Motor neuron (in vitro differentiated cells): ENCODE results near the gene EEF1AKMT4. TPM values are rescaled to one million over a fixed set of nuclear protein-coding genes. Genes with fewer than 3 reads are reported as not detected.
"Not testable (repeated sequence)": the region's sequence is repeated elsewhere in the genome, so short reads cannot be mapped to it uniquely, and the experiment has no call there.

Experiments
- ATAC-seq, 8 experiments: fragments of 200-7000 bp; cut with Tn5 transposase; replicated peaks in 6 of 8; 2 replicates each; pipeline ENCODE4 v1.8.0; 2021; ENCODE audit warnings: mild to moderate bottlenecking in 8 of 8, moderate library complexity in 8 of 8
- H3K27ac ChIP-seq, 2 donors: fragments of 250-450 bp; sonication (Bioruptor Pico); 2 replicates each; pipeline ENCODE4 v1.9.0; 2021; ENCODE audit warnings: antibody characterized with exemption in 2 of 2, mild to moderate bottlenecking in 2 of 2, moderate library complexity in 1 of 2
- H3K4me1 ChIP-seq, 2 donors: fragments of 250-450 bp; sonication (Bioruptor Pico); replicated peaks in 1 of 2; 2 replicates each; pipeline ENCODE4 v1.6.1; 2021; ENCODE audit warnings: antibody characterized with exemption in 2 of 2, mild to moderate bottlenecking in 2 of 2, moderate library complexity in 1 of 2
- H3K4me3 ChIP-seq, 5 donors: fragments of 250-450 bp; sonication (Bioruptor Pico); 2 replicates each; pipeline ENCODE4 v1.9.0; 2021; ENCODE audit warnings: antibody characterized with exemption in 5 of 5, mild to moderate bottlenecking in 5 of 5, moderate library complexity in 4 of 5
- WGBS, 10 experiments: fragments of 450-650 bp; shearing (Covaris generic); methylation state at CpG; one replicate each; pipeline ENCODE4 v1.0.0; 2022; 5-methylcytosine and 5-hydroxymethylcytosine counted together
- in situ Hi-C, 9 experiments: fragments of 400-800 bp; cut with MboI; loops; one replicate each; pipeline ENCODE4 v1.15.0; 2021; ENCODE audit warnings: low sequenced_read_pairs in 9 of 9, low pct_unique_long_range_greater_than_20kb in 2 of 9; ENCODE audit not compliant: unreplicated experiment in 9 of 9
- total RNA-seq, 8 experiments: library from RNA; unstranded; fragments of 300-600 nt; gene quantifications; 2 replicates each; pipeline versions ENCODE4 v1.2.3 to v1.2.4, GENCODE V29; 2022

EEF1AKMT4 gene
- total RNA-seq, 8 experiments from 2014 or later = 4.6 to 15.0 (median 8.0) TPM

- in situ Hi-C loops = loop anchor here in 4 of 9 experiments (25.0 kb wide), 2 partner anchors 347 to 372 kb away; partner anchors contain the start of gene PARL (in 3 of the 4)
- Histone ChIP-seq H3K4me1 (peaks cover 3 to 11% of the 10 kb centered on the region in 2 donors), H3K4me3 (peak overlapping the region in 3 of 5 donors; percentile 87 to 93 (median 87)), H3K27ac (no peak overlapping the region)
- ATAC-seq = no peak
- WGBS, 10 experiments = 35 to 100% (median 93%) methylated on average over 1 to 3 of the region's 5 CpGs; no CpG with 5 or more reads in 3 of the 10 experiments
Observed at GRCh38 chr3:184258926-184259325, 9.5 kb downstream of the EEF1AKMT4 start.

GRCh38 chr3:184259396-184259877 lies 10.0 kb downstream of the EEF1AKMT4 start:
- WGBS, 10 experiments = 0 to 80% (median 42%) methylated on average over 2 to 8 of the region's 28 CpGs; no CpG with 5 or more reads in 4 of the 10 experiments
- ATAC-seq = peak in 1 of 8 experiments; percentile 0
- Histone ChIP-seq H3K27ac (no peak overlapping the region), H3K4me3 (peak overlapping the region; percentile 54 to 93 (median 87)), H3K4me1 (peaks cover 3 to 11% of the 10 kb centered on the region in 2 donors)
- in situ Hi-C loops = loop anchor here in 4 of 9 experiments (25.0 kb wide), 2 partner anchors 347 to 372 kb away; partner anchors contain the start of gene PARL (in 3 of the 4)

- ATAC-seq = peak; percentile 1 to 42 (median 8)
- H3K27ac ChIP-seq = no peak overlapping the region
- H3K4me3 ChIP-seq = peak overlapping the region; percentile 54 to 93 (median 87)
- H3K4me1 ChIP-seq = peaks cover 3 to 11% of the 10 kb centered on the region in 2 donors
- 0 to 10% (median 5%) methylated on average over 2 to 4 of the region's 91 CpGs; no CpG with 5 or more reads in 6 of the 10 experiments for WGBS, 10 experiments
- in situ Hi-C loops = loop anchor here in 4 of 9 experiments (25.0 kb wide), 2 partner anchors 348 to 373 kb away; partner anchors contain the start of gene PARL (in 3 of the 4)
Observed at GRCh38 chr3:184259878-184260723, 10.6 kb downstream of the EEF1AKMT4 start.

GRCh38 chr3:184260724-184261269 lies 11.3 kb downstream of the EEF1AKMT4 start:
- Histone ChIP-seq H3K4me1 (peaks cover 3 to 11% of the 10 kb centered on the region in 2 donors), H3K27ac (peak overlapping the region; percentile 70 to 72), H3K4me3 (peak overlapping the region; percentile 54 to 93 (median 87))
- ATAC-seq = peak in 5 of 8 experiments; percentile 1 to 7 (median 6)
- 0 to 4% (median 0%) methylated on average over 1 to 5 of the region's 49 CpGs; no CpG with 5 or more reads in 7 of the 10 experiments for WGBS, 10 experiments
- in situ Hi-C loops = loop anchor here in 4 of 9 experiments (25.0 kb wide), 2 partner anchors 348 to 373 kb away; partner anchors contain the start of gene PARL (in 3 of the 4)

GRCh38 chr3:184261270-184261853 lies 11.9 kb downstream of the EEF1AKMT4 start, which contains the start of gene CAMK2N2:
TSS of gene CAMK2N2 (minus strand) at chr3:184261553. CDS start at chr3:184261285, 268 bp downstream.
- peak within 1 kb of the TSS; percentile 70 to 72 for H3K27ac ChIP-seq
- H3K4me3 ChIP-seq = peak within 1 kb of the TSS; percentile 54 to 93 (median 87)
- ATAC-seq = peak; percentile 77 to 89 (median 81)
- peaks cover 3 to 11% of the 10 kb centered on the region in 2 donors for H3K4me1 ChIP-seq
- no CpG with 5 or more reads among the region's 67 CpGs for WGBS, 10 experiments
- in situ Hi-C loops = loop anchor here in 4 of 9 experiments (25.0 kb wide), 2 partner anchors 349 to 374 kb away; partner anchors contain the start of gene PARL (in 3 of the 4)

GRCh38 chr3:184261854-184262763 lies 12.6 kb downstream of the EEF1AKMT4 start:
- in situ Hi-C loops = loop anchor here in 4 of 9 experiments (25.0 kb wide), 2 partner anchors 350 to 375 kb away; partner anchors contain the start of gene PARL (in 3 of the 4)
- Histone ChIP-seq H3K27ac (peak overlapping the region in 1 of 2 donors; percentile 4), H3K4me3 (peak overlapping the region; percentile 54 to 93 (median 87)), H3K4me1 (peaks cover 3 to 11% of the 10 kb centered on the region in 2 donors)
- ATAC-seq = peak; percentile 28 to 54 (median 44)
- WGBS, 10 experiments = 0 to 17% (median 2%) methylated on average over 1 to 5 of the region's 66 CpGs; no CpG with 5 or more reads in 4 of the 10 experiments

GRCh38 chr3:184262764-184263179 lies 13.3 kb downstream of the EEF1AKMT4 start:
- WGBS, 10 experiments = 0 to 42% (median 25%) methylated on average over 1 to 13 of the region's 15 CpGs; no CpG with 5 or more reads in 3 of the 10 experiments
- H3K4me3 ChIP-seq = peak overlapping the region; percentile 54 to 93 (median 87)
- H3K4me1 ChIP-seq = peaks cover 3 to 11% of the 10 kb centered on the region in 2 donors
- ATAC-seq = no peak
- H3K27ac ChIP-seq = peak overlapping the region in 1 of 2 donors; percentile 4
- in situ Hi-C loops = loop anchor here in 4 of 9 experiments (25.0 kb wide), 2 partner anchors 350 to 375 kb away; partner anchors contain the start of gene PARL (in 3 of the 4)

GRCh38 chr3:184267249-184267648 lies 17.8 kb downstream of the EEF1AKMT4 start:
- in situ Hi-C loops = loop anchor here in 4 of 9 experiments (25.0 kb wide), 2 partner anchors 355 to 380 kb away; partner anchors contain the start of gene PARL (in 3 of the 4)
- not testable (repeated sequence) for H3K4me1 ChIP-seq, H3K4me3 ChIP-seq, ATAC-seq, H3K27ac ChIP-seq
- 33 to 100% (median 83%) methylated on average over 1 of the region's 1 CpG; no CpG with 5 or more reads in 5 of the 10 experiments for WGBS, 10 experiments

- Histone ChIP-seq H3K27ac (no peak overlapping the region), H3K4me3 (no peak overlapping the region), H3K4me1 (peaks cover 0 to 5% of the 10 kb centered on the region in 2 donors)
- no peak for ATAC-seq
- no CpG with 5 or more reads among the region's 1 CpG for WGBS, 10 experiments
- in situ Hi-C loops = loop anchor here in 4 of 9 experiments (25.0 kb wide), 2 partner anchors 360 to 385 kb away; partner anchors contain the start of gene PARL (in 3 of the 4)
Observed at GRCh38 chr3:184272269-184272668, 22.8 kb downstream of the EEF1AKMT4 start.

- peaks cover 0 to 5% of the 10 kb centered on the region in 2 donors for H3K4me1 ChIP-seq
- WGBS, 10 experiments = 32 to 90% (median 67%) methylated on average over 2 to 9 of the region's 12 CpGs; no CpG with 5 or more reads in 6 of the 10 experiments
- no peak overlapping the region for H3K27ac ChIP-seq
- H3K4me3 ChIP-seq = no peak overlapping the region
- in situ Hi-C loops = loop anchor here in 1 of 9 experiments (25.0 kb wide), 2 partner anchors 263 to 363 kb away; partner anchors contain the start of gene ABCC5
- peak in 4 of 8 experiments; percentile 22 to 34 (median 28) for ATAC-seq
Observed at GRCh38 chr3:184275381-184275701, 25.9 kb downstream of the EEF1AKMT4 start.
